HG03439 (cell line): ENCODE data around the gene LPIN3.

ENCODE experiments used
- ATAC-seq: cut with Tn5 transposase; IDR thresholded peaks from one replicate; pipeline ENCODE4 v1.9.1; 2021; ENCODE audit warnings: mild to moderate bottlenecking, moderate library complexity; ENCODE audit not compliant: unreplicated experiment

The LPIN3 gene

GRCh38 chr20:41320976-41321375, 19.6 kb upstream of the LPIN3 start:
- ATAC-seq: no peak

- ATAC-seq: no peak
Measured at GRCh38 chr20:41327178-41327577, 13.4 kb upstream of the LPIN3 start.

- ATAC-seq: no peak
Measured at GRCh38 chr20:41329435-41330342, 10.9 kb upstream of the LPIN3 start.

- no peak for ATAC-seq
Measured at GRCh38 chr20:41330343-41330720, 10.3 kb upstream of the LPIN3 start.

- ATAC-seq: no peak
Measured at GRCh38 chr20:41330941-41331340, 9.7 kb upstream of the LPIN3 start.

- no peak for ATAC-seq
Measured at GRCh38 chr20:41331731-41332130, 8.9 kb upstream of the LPIN3 start.

- no peak for ATAC-seq
Measured at GRCh38 chr20:41334036-41334435, 6.6 kb upstream of the LPIN3 start.

GRCh38 chr20:41334443-41335421, 5.9 kb upstream of the LPIN3 start:
- no peak for ATAC-seq

GRCh38 chr20:41335591-41335990, 5.0 kb upstream of the LPIN3 start:
- no peak for ATAC-seq

GRCh38 chr20:41336711-41337492, 3.7 kb upstream of the LPIN3 start:
- ATAC-seq: no peak

- peak; percentile 63 for ATAC-seq
Measured at GRCh38 chr20:41339957-41340326, 679 bp upstream of the LPIN3 start.

GRCh38 chr20:41342474-41343464, 2.1 kb downstream of the LPIN3 start:
- no peak for ATAC-seq

- ATAC-seq: no peak
Measured at GRCh38 chr20:41344477-41344876, 3.9 kb downstream of the LPIN3 start.

- ATAC-seq: no peak
Measured at GRCh38 chr20:41344938-41345728, 4.5 kb downstream of the LPIN3 start.

- ATAC-seq: no peak
Measured at GRCh38 chr20:41345729-41346067, 5.1 kb downstream of the LPIN3 start.

- ATAC-seq: no peak
Measured at GRCh38 chr20:41347523-41348429, 7.2 kb downstream of the LPIN3 start.

- ATAC-seq: no peak
Measured at GRCh38 chr20:41348430-41349172, 8.0 kb downstream of the LPIN3 start.
